Loucy (cell line): ENCODE measurements around the gene CFAP251.

Experiments
- CTCF ChIP-seq: fragments of 200-600 bp; sonication (generic); conservative IDR thresholded peaks from 2 replicates; pipeline ENCODE4 v1.5.1; 2014; ENCODE audit warnings: mild to moderate bottlenecking, antibody characterized with exemption, low read length
- EZH2phosphoT487 ChIP-seq: fragments of 200-600 bp; IDR thresholded peaks from 2 replicates; pipeline ENCODE4 v1.6.1; 2018; ENCODE audit warnings: antibody characterized with exemption, mild to moderate bottlenecking, moderate library complexity, borderline replicate concordance

GRCh38 chr12:122023339-122024131, 105.1 kb downstream of the CFAP251 start:
- no peak for TF ChIP-seq CTCF
- no peak for TF ChIP-seq EZH2phosphoT487
